HG03521 (cell line): ENCODE results near the gene TREML2.
A peak's percentile ranks its signal among the peaks of the same experiment; 100 is the strongest.
"Not testable (repeated sequence)": the region's sequence is repeated elsewhere in the genome, so short reads cannot be mapped to it uniquely, and the experiment has no call there.

Source experiments
- ATAC-seq: cut with Tn5 transposase; IDR thresholded peaks from one replicate; pipeline ENCODE4 v1.9.1; 2021; ENCODE audit warnings: mild to moderate bottlenecking, moderate library complexity; ENCODE audit not compliant: unreplicated experiment

TREML2 gene

GRCh38 chr6:41200901-41201763 is at the start of gene TREML2:
TREML2 (minus strand) TSS chr6:41201149; CDS start chr6:41201008, 141 bp downstream.
- peak; percentile 40 for ATAC-seq

GRCh38 chr6:41247882-41248705 is 47.1 kb upstream of the TREML2 start:
- ATAC-seq: no peak

GRCh38 chr6:41247288-41247865 is 46.4 kb upstream of the TREML2 start:
- no peak for ATAC-seq

GRCh38 chr6:41246529-41246928 is 45.6 kb upstream of the TREML2 start:
- ATAC-seq: not testable (repeated sequence)

- no peak for ATAC-seq
Measured at GRCh38 chr6:41239467-41240159, 38.7 kb upstream of the TREML2 start.

GRCh38 chr6:41237128-41237527 is 36.2 kb upstream of the TREML2 start:
- ATAC-seq: no peak

- no peak for ATAC-seq
Measured at GRCh38 chr6:41236276-41236675, 35.3 kb upstream of the TREML2 start.

GRCh38 chr6:41232667-41233066 is 31.7 kb upstream of the TREML2 start:
- ATAC-seq: no peak

GRCh38 chr6:41231246-41231645 is 30.3 kb upstream of the TREML2 start:
- ATAC-seq: no peak

GRCh38 chr6:41229721-41230120 is 28.8 kb upstream of the TREML2 start:
- ATAC-seq: no peak

GRCh38 chr6:41228616-41229015 is 27.7 kb upstream of the TREML2 start:
- no peak for ATAC-seq

GRCh38 chr6:41228096-41228495 is 27.1 kb upstream of the TREML2 start, which contains the start of gene TREML4:
TREML4 (plus strand) TSS chr6:41228349; CDS start chr6:41228428, 79 bp downstream.
- ATAC-seq: no peak

- no peak for ATAC-seq
Measured at GRCh38 chr6:41226752-41227151, 25.8 kb upstream of the TREML2 start.

GRCh38 chr6:41224800-41225199 is 23.9 kb upstream of the TREML2 start:
- no peak for ATAC-seq

- ATAC-seq: no peak
Measured at GRCh38 chr6:41222513-41222912, 21.6 kb upstream of the TREML2 start.

GRCh38 chr6:41222045-41222444 is 21.1 kb upstream of the TREML2 start:
- ATAC-seq: no peak

- no peak for ATAC-seq
Measured at GRCh38 chr6:41216616-41217015, 15.7 kb upstream of the TREML2 start.

GRCh38 chr6:41215777-41216176 is 14.8 kb upstream of the TREML2 start:
- no peak for ATAC-seq

- ATAC-seq: no peak
Measured at GRCh38 chr6:41214559-41215238, 13.8 kb upstream of the TREML2 start.
